GM12878 (cell line): ENCODE measurements around the gene NME7. TPM values are rescaled to one million over a fixed set of nuclear protein-coding genes. Genes with fewer than 3 reads are reported as not detected.

Experiments used
- ATAC-seq: fragments of 200-7000 bp; cut with Tn5 transposase; 3 replicates; pipeline ENCODE4 v1.9.1; 2020; ENCODE audit warnings: mild to moderate bottlenecking, moderate library complexity
- BruUV-seq: library from RNA; stranded (reverse); fragments of 400-500 nt; replicated peaks from 2 replicates; lab custom pipeline; 2021; lab: Mats Ljungman, UMichigan
- CTCF ChIA-PET: fragments of 300-600 bp; sonication (Branson Sonifier 250); formaldehyde crosslinking; extraction: SDS; loops from one replicate; lab custom pipeline; 2021; ENCODE audit warnings: inconsistent platforms; lab: Yijun Ruan, JAX
- POLR2A ChIA-PET: fragments of 350-600 bp; formaldehyde crosslinking; extraction: SDS; loops from one replicate; lab custom pipeline; 2021; ENCODE audit warnings: inconsistent platforms; lab: Charles Lee
- RAD21 ChIA-PET: fragments of 300-600 bp; sonication (Branson Sonifier 250); formaldehyde crosslinking; loops from one replicate; lab custom pipeline; 2023; ENCODE audit warnings: antibody characterized with exemption; ENCODE audit not compliant: unreplicated experiment; lab: Charles Lee
- SMC1A ChIA-PET: fragments of 300-600 bp; sonication (Branson Sonifier 250); formaldehyde crosslinking; loops from one replicate; lab custom pipeline; 2023; ENCODE audit not compliant: unreplicated experiment, uncharacterized antibody; lab: Charles Lee
- DNase-seq: peaks from one replicate; pipeline ENCODE4 v3.0.0-alpha.2; 2011; ENCODE audit warnings: low read depth, low spot score
- FAIRE-seq: peaks from 3 replicates; lab custom pipeline; 2011; peaks lifted over from hg19 to GRCh38; lab: Jason Lieb, UNC
- H2AFZ ChIP-seq: 2 replicates; pipeline ENCODE4 v1.6.0; 2011; ENCODE audit warnings: low read depth, low read length, control low read depth; ENCODE audit not compliant: control insufficient read depth
- H3K27ac ChIP-seq: 2 replicates; pipeline ENCODE4 v1.5.1; 2011; ENCODE audit warnings: control low read depth; ENCODE audit not compliant: control insufficient read depth, insufficient read depth
- H3K27me3 ChIP-seq, 2 experiments: replicated peaks in 1 of 2; 2 replicates each; pipeline versions ENCODE4 v1.6.0 to v1.6.1; 2011; ENCODE audit warnings: low read length in 1 of 2; ENCODE audit not compliant: control insufficient read depth in 2 of 2, insufficient read depth in 2 of 2
- H3K36me3 ChIP-seq, 2 experiments: 2 replicates each; pipeline ENCODE4 v1.5.1; 2011; ENCODE audit warnings: low read length in 1 of 2; ENCODE audit not compliant: control insufficient read depth in 2 of 2, insufficient read depth in 2 of 2
- H3K4me1 ChIP-seq: 2 replicates; pipeline ENCODE4 v1.6.1; 2011; ENCODE audit warnings: mild to moderate bottlenecking, low read length, moderate library complexity, mixed read lengths; ENCODE audit not compliant: control insufficient read depth, insufficient read depth
- H3K4me2 ChIP-seq: 2 replicates; pipeline ENCODE4 v1.6.0; 2011; ENCODE audit warnings: control low read depth; ENCODE audit not compliant: control insufficient read depth, insufficient read depth
- H3K4me3 ChIP-seq: fragments of 200-600 bp; sonication (generic); 2 replicates; pipeline ENCODE4 v1.5.1; 2016
- H3K79me2 ChIP-seq: 2 replicates; pipeline ENCODE4 v1.6.0; 2011; ENCODE audit warnings: low read length; ENCODE audit not compliant: control insufficient read depth, insufficient read depth
- H3K9ac ChIP-seq: 2 replicates; pipeline ENCODE4 v1.8.0; 2011; ENCODE audit warnings: low read length, control low read depth, mixed read lengths; ENCODE audit not compliant: control insufficient read depth, insufficient read depth
- H3K9me3 ChIP-seq: replicated peaks from 3 replicates; pipeline ENCODE4 v1.5.1; 2011; ENCODE audit warnings: mild to moderate bottlenecking, low read length; ENCODE audit not compliant: control insufficient read depth, insufficient read depth
- H4K20me1 ChIP-seq: 2 replicates; pipeline ENCODE4 v1.6.0; 2011; ENCODE audit not compliant: control insufficient read depth, insufficient read depth
- DPF2 ChIP-seq: fragments of 450-650 bp; IDR thresholded peaks from 2 replicates; pipeline ENCODE4 v1.6.1; 2017; ENCODE audit warnings: mild to moderate bottlenecking
- GABPA ChIP-seq: IDR thresholded peaks from 2 replicates; pipeline ENCODE4 v1.6.1; 2014; ENCODE audit warnings: antibody characterized with exemption, low read depth, mild to moderate bottlenecking, inconsistent platforms
- IRF4 ChIP-seq: IDR thresholded peaks from 2 replicates; pipeline ENCODE4 v1.6.1; 2011; ENCODE audit warnings: low read depth, low read length
- MEF2B ChIP-seq: fragments of 450-650 bp; IDR thresholded peaks from 2 replicates; pipeline ENCODE4 v1.6.1; 2018; ENCODE audit warnings: mild to moderate bottlenecking, moderate library complexity; ENCODE audit not compliant: partially characterized antibody, poor library complexity, severe bottlenecking
- RAD51 ChIP-seq: fragments of 450-650 bp; IDR thresholded peaks from 2 replicates; pipeline ENCODE4 v1.6.1; 2016; ENCODE audit warnings: moderate library complexity, mild to moderate bottlenecking, inconsistent platforms
- TAF1 ChIP-seq: IDR thresholded peaks from 2 replicates; pipeline ENCODE4 v1.6.1; 2011; ENCODE audit warnings: mild to moderate bottlenecking, low read depth, low read length, borderline replicate concordance
- TCF3 ChIP-seq: IDR thresholded peaks from 2 replicates; pipeline ENCODE4 v1.6.1; 2012; ENCODE audit warnings: low read depth, mild to moderate bottlenecking, low read length, borderline replicate concordance; ENCODE audit not compliant: insufficient read depth
- WGBS: methylation state at CpG from one replicate; pipeline ENCODE4 v1.1.6; 2016; ENCODE audit warnings: low lambda C conversion rate; ENCODE audit not compliant: insufficient replicate concordance, insufficient coverage; ENCODE audit errors: missing lambda C conversion rate; 5-methylcytosine and 5-hydroxymethylcytosine counted together
- in situ Hi-C: fragments of 300-500 bp; cut with MboI; formaldehyde crosslinking; loops from 9 replicates; pipeline ENCODE4 v1.14.3; 2018; ENCODE audit warnings: mixed read lengths
- intact Hi-C: fragments of 100-400 bp; cut with micrococcal nuclease; formaldehyde crosslinking; loops from one replicate; pipeline ENCODE4 v1.14.2; 2022; ENCODE audit not compliant: unreplicated experiment
- polyA plus RNA-seq, 11 experiments: library from polyadenylated mRNA; depleted of rRNA in 4 of 11; unstranded in 6 of 11; stranded (reverse) in 5 of 11; fragments of >200 nt; fragmentation: Nextera tagmentation in 4 of 11; fragmentation: Illumina TruSeq in 1 of 11; extraction: Ambion mirVana in 4 of 11; extraction: Trizol in 1 of 11; gene quantifications; 1 replicate in 1 of 11; 2 replicates in 10 of 11; pipeline versions ENCODE4 v1.2.1 to v1.2.3, GENCODE V29; 2011 to 2016; ENCODE audit warnings: inconsistent platforms in 2 of 11, missing spikeins in 2 of 11, low read depth in 1 of 11
- total RNA-seq, 4 experiments: library from RNA; depleted of rRNA in 3 of 4; stranded (reverse); fragments of >200 nt in 3 of 4; fragmentation: Illumina TruSeq in 1 of 4; extraction: Trizol in 1 of 4; gene quantifications; 2 replicates each; pipeline versions ENCODE4 v1.2.1 to v1.2.3, GENCODE V29; 2013 to 2021
- TF ChIP-seq, protein P1 (sequence below): fragments of 150-350 bp; IDR thresholded peaks from 2 replicates; pipeline ENCODE4 v1.6.1; 2014; ENCODE audit warnings: mild to moderate bottlenecking, low read depth, low read length
- TF ChIP-seq, protein P2 (sequence below): fragments of 450-650 bp; IDR thresholded peaks from 2 replicates; pipeline ENCODE4 v1.6.1; 2017; ENCODE audit warnings: low read depth, mild to moderate bottlenecking, moderate library complexity
- TF ChIP-seq, protein P3 (sequence below): IDR thresholded peaks from 2 replicates; pipeline ENCODE4 v1.6.1; 2012; ENCODE audit warnings: mild to moderate bottlenecking, low read depth, low read length
- TF ChIP-seq, protein P4 (sequence below): fragments of 450-650 bp; formaldehyde crosslinking; IDR thresholded peaks from 2 replicates; pipeline ENCODE4 v1.5.0; 2022; ENCODE audit warnings: mild to moderate bottlenecking, missing genetic modification characterization

The NME7 gene
- total and polyA plus RNA-seq, 10 of the 15 experiments (the other 5 are each of a cell fraction or from before 2014, with no cell fraction given) = 1.5 to 15.6 (median 7.2) TPM

DNA sequence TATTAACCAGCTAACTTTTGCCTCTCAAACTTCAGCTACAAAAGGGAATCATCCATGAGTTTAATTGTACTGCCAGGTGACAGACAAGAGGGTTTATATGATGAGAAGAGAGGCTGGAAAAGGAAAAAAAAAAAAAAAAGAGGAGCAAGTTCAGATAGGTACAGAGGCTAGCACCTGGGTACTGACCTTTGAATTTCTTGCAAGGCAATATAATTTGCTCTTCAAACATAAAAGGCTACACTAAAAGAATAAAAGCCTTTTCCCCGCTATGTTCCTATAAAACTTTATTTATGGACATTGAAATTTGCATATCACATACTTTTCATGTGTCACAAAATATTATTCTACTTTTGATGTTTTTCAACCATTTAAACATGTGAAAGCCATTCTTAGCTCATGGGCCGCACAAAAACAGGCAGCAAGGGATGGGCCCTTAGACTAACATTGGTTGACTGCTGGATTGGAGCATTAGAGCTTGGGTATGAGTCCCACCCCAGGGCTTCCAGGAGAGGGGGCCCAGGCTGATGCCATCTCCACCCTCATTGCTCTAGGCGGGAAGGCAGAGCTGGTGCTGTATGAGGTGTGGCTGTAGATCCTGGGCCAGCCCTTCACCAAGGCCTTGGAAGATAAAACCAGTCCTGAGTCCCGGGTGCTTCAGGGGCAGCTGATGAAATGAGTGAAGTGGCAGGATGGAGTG, 216.8 kb downstream of the NME7 start:
- Histone ChIP-seq H3K4me3 (no peak overlapping the region), H3K4me1 (no peaks in the 10 kb centered on the region), H3K9me3 (no peaks in the 10 kb centered on the region), H3K27me3 (no peaks in the 10 kb centered on the region), H3K4me2 (no peak overlapping the region), H3K9ac (no peak overlapping the region), H2AFZ (no peak overlapping the region), H3K36me3 (no peaks in the 10 kb centered on the region), H3K27ac (no peak overlapping the region), H4K20me1 (no peaks in the 10 kb centered on the region), H3K79me2 (no peaks in the 10 kb centered on the region)
- ChIA-PET RAD21 (interaction anchor here (0.8 kb wide), 1 partner anchor 11 kb away, joined by 4 read pairs; no protein-coding TSS in a partner anchor), POLR2A (interaction anchor here (0.5 to 1.0 kb wide), 3 partner anchors 34 to 986 kb away, joined by 3 to 4 read pairs (median 3); no protein-coding TSS in a partner anchor), CTCF (interaction anchor here (0.6 to 2.1 kb wide), 5 partner anchors 11 to 1903 kb away, joined by 3 to 5 read pairs (median 4); no protein-coding TSS in a partner anchor), SMC1A (interaction anchor here (1.0 to 3.0 kb wide), 6 partner anchors 9 to 547 kb away, joined by 3 to 13 read pairs (median 6); no protein-coding TSS in a partner anchor)
- in situ Hi-C loops (no loop called here), intact Hi-C loops (no loop called here)
- FAIRE-seq = no peak
- DNase-seq = no peak
- ATAC-seq = no peak
- no TSS peak for BruUV-seq
- 80% methylated on average over 4 of the region's 4 CpGs for WGBS
- TF ChIP-seq TAF1 (no peak), RAD51 (no peak), GABPA (no peak), MEF2B (no peak), DPF2 (no peak), TCF3 (no peak), IRF4 (no peak)
- TF ChIP-seq, protein P1, sequence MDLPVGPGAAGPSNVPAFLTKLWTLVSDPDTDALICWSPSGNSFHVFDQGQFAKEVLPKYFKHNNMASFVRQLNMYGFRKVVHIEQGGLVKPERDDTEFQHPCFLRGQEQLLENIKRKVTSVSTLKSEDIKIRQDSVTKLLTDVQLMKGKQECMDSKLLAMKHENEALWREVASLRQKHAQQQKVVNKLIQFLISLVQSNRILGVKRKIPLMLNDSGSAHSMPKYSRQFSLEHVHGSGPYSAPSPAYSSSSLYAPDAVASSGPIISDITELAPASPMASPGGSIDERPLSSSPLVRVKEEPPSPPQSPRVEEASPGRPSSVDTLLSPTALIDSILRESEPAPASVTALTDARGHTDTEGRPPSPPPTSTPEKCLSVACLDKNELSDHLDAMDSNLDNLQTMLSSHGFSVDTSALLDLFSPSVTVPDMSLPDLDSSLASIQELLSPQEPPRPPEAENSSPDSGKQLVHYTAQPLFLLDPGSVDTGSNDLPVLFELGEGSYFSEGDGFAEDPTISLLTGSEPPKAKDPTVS = no peak
- TF ChIP-seq, protein P2, sequence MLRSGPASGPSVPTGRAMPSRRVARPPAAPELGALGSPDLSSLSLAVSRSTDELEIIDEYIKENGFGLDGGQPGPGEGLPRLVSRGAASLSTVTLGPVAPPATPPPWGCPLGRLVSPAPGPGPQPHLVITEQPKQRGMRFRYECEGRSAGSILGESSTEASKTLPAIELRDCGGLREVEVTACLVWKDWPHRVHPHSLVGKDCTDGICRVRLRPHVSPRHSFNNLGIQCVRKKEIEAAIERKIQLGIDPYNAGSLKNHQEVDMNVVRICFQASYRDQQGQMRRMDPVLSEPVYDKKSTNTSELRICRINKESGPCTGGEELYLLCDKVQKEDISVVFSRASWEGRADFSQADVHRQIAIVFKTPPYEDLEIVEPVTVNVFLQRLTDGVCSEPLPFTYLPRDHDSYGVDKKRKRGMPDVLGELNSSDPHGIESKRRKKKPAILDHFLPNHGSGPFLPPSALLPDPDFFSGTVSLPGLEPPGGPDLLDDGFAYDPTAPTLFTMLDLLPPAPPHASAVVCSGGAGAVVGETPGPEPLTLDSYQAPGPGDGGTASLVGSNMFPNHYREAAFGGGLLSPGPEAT = no peak
- TF ChIP-seq, protein P3, sequence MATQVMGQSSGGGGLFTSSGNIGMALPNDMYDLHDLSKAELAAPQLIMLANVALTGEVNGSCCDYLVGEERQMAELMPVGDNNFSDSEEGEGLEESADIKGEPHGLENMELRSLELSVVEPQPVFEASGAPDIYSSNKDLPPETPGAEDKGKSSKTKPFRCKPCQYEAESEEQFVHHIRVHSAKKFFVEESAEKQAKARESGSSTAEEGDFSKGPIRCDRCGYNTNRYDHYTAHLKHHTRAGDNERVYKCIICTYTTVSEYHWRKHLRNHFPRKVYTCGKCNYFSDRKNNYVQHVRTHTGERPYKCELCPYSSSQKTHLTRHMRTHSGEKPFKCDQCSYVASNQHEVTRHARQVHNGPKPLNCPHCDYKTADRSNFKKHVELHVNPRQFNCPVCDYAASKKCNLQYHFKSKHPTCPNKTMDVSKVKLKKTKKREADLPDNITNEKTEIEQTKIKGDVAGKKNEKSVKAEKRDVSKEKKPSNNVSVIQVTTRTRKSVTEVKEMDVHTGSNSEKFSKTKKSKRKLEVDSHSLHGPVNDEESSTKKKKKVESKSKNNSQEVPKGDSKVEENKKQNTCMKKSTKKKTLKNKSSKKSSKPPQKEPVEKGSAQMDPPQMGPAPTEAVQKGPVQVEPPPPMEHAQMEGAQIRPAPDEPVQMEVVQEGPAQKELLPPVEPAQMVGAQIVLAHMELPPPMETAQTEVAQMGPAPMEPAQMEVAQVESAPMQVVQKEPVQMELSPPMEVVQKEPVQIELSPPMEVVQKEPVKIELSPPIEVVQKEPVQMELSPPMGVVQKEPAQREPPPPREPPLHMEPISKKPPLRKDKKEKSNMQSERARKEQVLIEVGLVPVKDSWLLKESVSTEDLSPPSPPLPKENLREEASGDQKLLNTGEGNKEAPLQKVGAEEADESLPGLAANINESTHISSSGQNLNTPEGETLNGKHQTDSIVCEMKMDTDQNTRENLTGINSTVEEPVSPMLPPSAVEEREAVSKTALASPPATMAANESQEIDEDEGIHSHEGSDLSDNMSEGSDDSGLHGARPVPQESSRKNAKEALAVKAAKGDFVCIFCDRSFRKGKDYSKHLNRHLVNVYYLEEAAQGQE = no peak
- TF ChIP-seq, protein P4, sequence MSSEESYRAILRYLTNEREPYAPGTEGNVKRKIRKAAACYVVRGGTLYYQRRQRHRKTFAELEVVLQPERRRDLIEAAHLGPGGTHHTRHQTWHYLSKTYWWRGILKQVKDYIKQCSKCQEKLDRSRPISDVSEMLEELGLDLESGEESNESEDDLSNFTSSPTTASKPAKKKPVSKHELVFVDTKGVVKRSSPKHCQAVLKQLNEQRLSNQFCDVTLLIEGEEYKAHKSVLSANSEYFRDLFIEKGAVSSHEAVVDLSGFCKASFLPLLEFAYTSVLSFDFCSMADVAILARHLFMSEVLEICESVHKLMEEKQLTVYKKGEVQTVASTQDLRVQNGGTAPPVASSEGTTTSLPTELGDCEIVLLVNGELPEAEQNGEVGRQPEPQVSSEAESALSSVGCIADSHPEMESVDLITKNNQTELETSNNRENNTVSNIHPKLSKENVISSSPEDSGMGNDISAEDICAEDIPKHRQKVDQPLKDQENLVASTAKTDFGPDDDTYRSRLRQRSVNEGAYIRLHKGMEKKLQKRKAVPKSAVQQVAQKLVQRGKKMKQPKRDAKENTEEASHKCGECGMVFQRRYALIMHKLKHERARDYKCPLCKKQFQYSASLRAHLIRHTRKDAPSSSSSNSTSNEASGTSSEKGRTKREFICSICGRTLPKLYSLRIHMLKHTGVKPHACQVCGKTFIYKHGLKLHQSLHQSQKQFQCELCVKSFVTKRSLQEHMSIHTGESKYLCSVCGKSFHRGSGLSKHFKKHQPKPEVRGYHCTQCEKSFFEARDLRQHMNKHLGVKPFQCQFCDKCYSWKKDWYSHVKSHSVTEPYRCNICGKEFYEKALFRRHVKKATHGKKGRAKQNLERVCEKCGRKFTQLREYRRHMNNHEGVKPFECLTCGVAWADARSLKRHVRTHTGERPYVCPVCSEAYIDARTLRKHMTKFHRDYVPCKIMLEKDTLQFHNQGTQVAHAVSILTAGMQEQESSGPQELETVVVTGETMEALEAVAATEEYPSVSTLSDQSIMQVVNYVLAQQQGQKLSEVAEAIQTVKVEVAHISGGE (CRISPR knock-in tag) = no peak
